Tibial nerve (tissue), 4 donors: ENCODE data around the gene UBALD1.

Source experiments
- EP300 ChIP-seq, 2 donors: sonication (generic); formaldehyde crosslinking; IDR thresholded peaks; one replicate each; pipeline ENCODE4 v1.6.1; 2017; ENCODE audit warnings: antibody characterized with exemption in 2 of 2, mild to moderate bottlenecking in 1 of 2
- POLR2A ChIP-seq, 2 donors: fragments of 450-650 bp; IDR thresholded peaks; one replicate each; pipeline ENCODE4 v1.6.1; 2017; ENCODE audit warnings: antibody characterized with exemption in 2 of 2, mild to moderate bottlenecking in 2 of 2, moderate library complexity in 2 of 2
- TF ChIP-seq, protein P1 (sequence below), 5 experiments: fragments of 200-600 bp in 3 of 5; fragments of 450-650 bp in 2 of 5; sonication (generic) in 3 of 5; IDR thresholded peaks; one replicate each; pipeline ENCODE4 v1.5.1; 2016 to 2019; ENCODE audit warnings: antibody characterized with exemption in 5 of 5, mild to moderate bottlenecking in 3 of 5, moderate library complexity in 2 of 5

DNA sequence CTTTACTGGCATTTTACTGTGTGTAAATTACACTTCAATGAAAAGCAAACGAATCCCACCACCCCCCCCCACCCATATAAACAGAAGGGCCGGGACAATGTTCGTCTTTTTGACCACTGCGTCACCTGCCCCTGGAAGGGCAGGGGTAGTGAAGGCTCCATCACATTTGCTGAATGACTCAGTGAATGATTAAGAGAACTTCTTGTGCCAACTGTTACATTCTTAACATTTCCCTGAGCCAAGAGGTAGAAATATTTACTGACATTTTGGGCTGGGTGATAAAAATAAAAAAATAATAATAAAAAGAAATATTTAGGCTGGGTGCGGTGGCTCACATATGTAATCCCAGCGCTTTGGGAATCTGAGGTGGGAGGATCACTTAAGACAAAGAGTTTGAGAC lies 34.4 kb downstream of the UBALD1 start:
- TF ChIP-seq POLR2A (IDR thresholded peaks at IDR 0.05) = no peak
- TF ChIP-seq, protein P1, sequence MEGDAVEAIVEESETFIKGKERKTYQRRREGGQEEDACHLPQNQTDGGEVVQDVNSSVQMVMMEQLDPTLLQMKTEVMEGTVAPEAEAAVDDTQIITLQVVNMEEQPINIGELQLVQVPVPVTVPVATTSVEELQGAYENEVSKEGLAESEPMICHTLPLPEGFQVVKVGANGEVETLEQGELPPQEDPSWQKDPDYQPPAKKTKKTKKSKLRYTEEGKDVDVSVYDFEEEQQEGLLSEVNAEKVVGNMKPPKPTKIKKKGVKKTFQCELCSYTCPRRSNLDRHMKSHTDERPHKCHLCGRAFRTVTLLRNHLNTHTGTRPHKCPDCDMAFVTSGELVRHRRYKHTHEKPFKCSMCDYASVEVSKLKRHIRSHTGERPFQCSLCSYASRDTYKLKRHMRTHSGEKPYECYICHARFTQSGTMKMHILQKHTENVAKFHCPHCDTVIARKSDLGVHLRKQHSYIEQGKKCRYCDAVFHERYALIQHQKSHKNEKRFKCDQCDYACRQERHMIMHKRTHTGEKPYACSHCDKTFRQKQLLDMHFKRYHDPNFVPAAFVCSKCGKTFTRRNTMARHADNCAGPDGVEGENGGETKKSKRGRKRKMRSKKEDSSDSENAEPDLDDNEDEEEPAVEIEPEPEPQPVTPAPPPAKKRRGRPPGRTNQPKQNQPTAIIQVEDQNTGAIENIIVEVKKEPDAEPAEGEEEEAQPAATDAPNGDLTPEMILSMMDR (IDR thresholded peaks at IDR 0.05) = no peak
- TF ChIP-seq EP300 (IDR thresholded peaks at IDR 0.05) = no peak
